Sigmoid colon (tissue), 7 donors: ENCODE measurements around the gene WNT5A. TPM values are rescaled to one million over a fixed set of nuclear protein-coding genes. Genes with fewer than 3 reads are reported as not detected.

Experiments
- DNase-seq: peaks from one replicate; pipeline ENCODE4 v3.0.0-alpha.2; 2019
- H3K27ac ChIP-seq, 4 donors: fragments of 200-600 bp; sonication (generic); one replicate each; pipeline ENCODE4 v1.5.1; 2016 to 2019; ENCODE audit warnings: mild to moderate bottlenecking in 1 of 4
- H3K27me3 ChIP-seq, 3 donors: fragments of 200-600 bp; sonication (generic); one replicate each; pipeline ENCODE4 v1.5.1; 2019; ENCODE audit warnings: mild to moderate bottlenecking in 1 of 3
- H3K36me3 ChIP-seq, 4 donors: fragments of 200-600 bp; sonication (generic); one replicate each; pipeline ENCODE4 v1.5.1; 2016 to 2019
- H3K4me1 ChIP-seq, 4 donors: fragments of 200-600 bp; sonication (generic); one replicate each; pipeline ENCODE4 v1.5.1; 2017 to 2019
- H3K4me3 ChIP-seq, 4 donors: fragments of 200-600 bp; sonication (generic); one replicate each; pipeline ENCODE4 v1.5.1; 2017 to 2019; ENCODE audit warnings: mild to moderate bottlenecking in 2 of 4, moderate library complexity in 1 of 4
- H3K9me3 ChIP-seq, 4 donors: fragments of 200-600 bp in 3 of 4; sonication (generic) in 3 of 4; one replicate each; pipeline versions ENCODE4 v1.5.1 to v1.6.1; 2013 to 2019
- CTCF ChIP-seq, 4 experiments: fragments of 450-650 bp in 3 of 4; fragments of 200-600 bp in 1 of 4; IDR thresholded peaks; one replicate each; pipeline ENCODE4 v1.5.1; 2016 to 2019; ENCODE audit warnings: antibody characterized with exemption in 4 of 4, mild to moderate bottlenecking in 3 of 4, moderate library complexity in 2 of 4
- EP300 ChIP-seq, 4 donors: sonication (generic); formaldehyde crosslinking; IDR thresholded peaks; one replicate each; pipeline ENCODE4 v1.6.1; 2017; ENCODE audit warnings: antibody characterized with exemption in 4 of 4
- POLR2A ChIP-seq, 2 donors: fragments of 450-650 bp; IDR thresholded peaks; one replicate each; pipeline ENCODE4 v1.6.1; 2016; ENCODE audit warnings: antibody characterized with exemption in 2 of 2, mild to moderate bottlenecking in 2 of 2, moderate library complexity in 2 of 2
- POLR2AphosphoS5 ChIP-seq, 4 donors: sonication (generic); formaldehyde crosslinking; IDR thresholded peaks; one replicate each; pipeline ENCODE4 v1.6.1; 2017; ENCODE audit warnings: antibody characterized with exemption in 4 of 4
- WGBS, 2 donors: extraction: QIAGEN DNeasy Blood & Tissue Kit; methylation state at CpG; one replicate each; pipeline ENCODE4 v1.1.7; 2013; 5-methylcytosine and 5-hydroxymethylcytosine counted together
- intact Hi-C: fragments of 100-400 bp; cut with DNase I; formaldehyde crosslinking; loops from one replicate; pipeline ENCODE4 v1.15.1; 2023
- polyA plus RNA-seq, 3 donors: library from polyadenylated mRNA; stranded (reverse); fragments of 200-250 nt; gene quantifications; one replicate each; pipeline ENCODE4 v1.2.3, GENCODE V29; 2013
- total RNA-seq, 4 donors: library from RNA; depleted of rRNA; stranded (reverse); fragments of >200 nt; gene quantifications; one replicate each; pipeline ENCODE4 v1.1.0, GENCODE V29; 2016
- donor health status: healthy with polysubstance abuse.
- donor health status: Bipolar disorder and iron deficiency.
- donor health status: healthy.

WNT5A gene
- total and polyA plus RNA-seq, 7 donors, result under 0.01 to 11.9 (median 3.9) TPM

- Histone ChIP-seq H3K27me3 (no peaks in the 10 kb centered on the region), H3K36me3 (no peaks in the 10 kb centered on the region), H3K27ac (no peak overlapping the region), H3K4me1 (peaks cover 0 to 14% (median 7%) of the 10 kb centered on the region in 4 donors), H3K9me3 (no peaks in the 10 kb centered on the region), H3K4me3 (no peak overlapping the region)
- no peak for DNase-seq
- WGBS, 2 donors, result 51 to 65% methylated on average over 6 of the region's 6 CpGs
- TF ChIP-seq EP300 (IDR thresholded peaks at IDR 0.05), result no peak
- TF ChIP-seq POLR2AphosphoS5 (IDR thresholded peaks at IDR 0.05), result no peak
- TF ChIP-seq POLR2A (IDR thresholded peaks at IDR 0.05), result no peak
- no peak for TF ChIP-seq CTCF (IDR thresholded peaks at IDR 0.05)
- intact Hi-C loops, result no loop called here
Measured at GRCh38 chr3:55521738-55522421, 34.8 kb upstream of the WNT5A start.

- H3K4me1 ChIP-seq, result peaks cover 0 to 14% (median 7%) of the 10 kb centered on the region in 4 donors
- TF ChIP-seq POLR2A (IDR thresholded peaks at IDR 0.05) (no peak), POLR2AphosphoS5 (IDR thresholded peaks at IDR 0.05) (no peak), EP300 (IDR thresholded peaks at IDR 0.05) (no peak), CTCF (IDR thresholded peaks at IDR 0.05) (no peak)
- no peaks in the 10 kb centered on the region for H3K36me3 ChIP-seq
- no peaks in the 10 kb centered on the region for H3K27me3 ChIP-seq
- H3K27ac ChIP-seq, result no peak overlapping the region
- no peak overlapping the region for H3K4me3 ChIP-seq
- intact Hi-C loops, result no loop called here
- no peaks in the 10 kb centered on the region for H3K9me3 ChIP-seq
- no peak for DNase-seq
- 77 to 88% methylated on average over 9 of the region's 9 CpGs for WGBS, 2 donors
Measured at GRCh38 chr3:55521064-55521737, 34.1 kb upstream of the WNT5A start.

- intact Hi-C loops, result no loop called here
- TF ChIP-seq CTCF (IDR thresholded peaks at IDR 0.05), result no peak
- TF ChIP-seq POLR2A (IDR thresholded peaks at IDR 0.05), result no peak
- no peak for TF ChIP-seq POLR2AphosphoS5 (IDR thresholded peaks at IDR 0.05)
- TF ChIP-seq EP300 (IDR thresholded peaks at IDR 0.05), result no peak
- no peaks in the 10 kb centered on the region for H3K9me3 ChIP-seq
- H3K27ac ChIP-seq, result no peak overlapping the region
- no peaks in the 10 kb centered on the region for H3K27me3 ChIP-seq
- peaks cover 0 to 5% (median 0%) of the 10 kb centered on the region in 4 donors for H3K4me1 ChIP-seq
- WGBS, 2 donors, result 69 to 92% methylated on average over 3 of the region's 3 CpGs
- no peaks in the 10 kb centered on the region for H3K36me3 ChIP-seq
- no peak for DNase-seq
- no peak overlapping the region for H3K4me3 ChIP-seq
Measured at GRCh38 chr3:55519019-55519418, 31.9 kb upstream of the WNT5A start.

- Histone ChIP-seq H3K9me3 (no peaks in the 10 kb centered on the region), H3K36me3 (no peaks in the 10 kb centered on the region), H3K27me3 (no peaks in the 10 kb centered on the region), H3K4me1 (no peaks in the 10 kb centered on the region), H3K27ac (no peak overlapping the region), H3K4me3 (no peak overlapping the region)
- intact Hi-C loops, result no loop called here
- TF ChIP-seq POLR2A (IDR thresholded peaks at IDR 0.05) (no peak), POLR2AphosphoS5 (IDR thresholded peaks at IDR 0.05) (no peak), EP300 (IDR thresholded peaks at IDR 0.05) (no peak), CTCF (IDR thresholded peaks at IDR 0.05) (no peak)
- no peak for DNase-seq
- 59 to 72% methylated on average over 6 of the region's 6 CpGs for WGBS, 2 donors
Measured at GRCh38 chr3:55518451-55518850, 31.3 kb upstream of the WNT5A start.
